HCT116 (cell line): ENCODE measurements around the gene SYMPK. TPM values are rescaled to one million over a fixed set of nuclear protein-coding genes. Genes with fewer than 3 reads are reported as not detected.
A peak's percentile ranks its signal among the peaks of the same experiment; 100 is the strongest.
"Not testable (repeated sequence)": the region's sequence is repeated elsewhere in the genome, so short reads cannot be mapped to it uniquely, and the experiment has no call there.

Experiments
- ATAC-seq: fragments of 200-7000 bp; cut with Tn5 transposase; 2 replicates; pipeline ENCODE4 v1.9.1; 2020; ENCODE audit warnings: mild to moderate bottlenecking, moderate library complexity
- BruUV-seq: library from RNA; stranded (reverse); fragments of 400-500 nt; replicated peaks from 2 replicates; lab custom pipeline; 2021; lab: Mats Ljungman, UMichigan
- CTCF ChIA-PET: fragments of 300-600 bp; sonication (Branson Sonifier 250); formaldehyde crosslinking; loops from one replicate; lab custom pipeline; 2021; ENCODE audit warnings: antibody characterized with exemption; lab: Charles Lee
- POLR2A ChIA-PET: fragments of 300-600, 350-600 bp; sonication (Branson Sonifier 250); formaldehyde crosslinking; loops from one replicate; lab custom pipeline; 2021; ENCODE audit warnings: antibody characterized with exemption; lab: Charles Lee
- RAD21 ChIA-PET, 2 experiments: fragments of 300-600 bp; sonication (Branson Sonifier 250); formaldehyde crosslinking; loops; one replicate each; lab custom pipeline; 2023; ENCODE audit warnings: low total read pairs in 2 of 2; ENCODE audit not compliant: uncharacterized antibody in 2 of 2, unreplicated experiment in 2 of 2, low non-redundant PET in 1 of 2; lab: Charles Lee
- DNase-seq: peaks from one replicate; pipeline ENCODE4 v3.0.0-alpha.2; 2010; ENCODE audit warnings: low read depth, low spot score
- H2AFZ ChIP-seq: fragments of 200-600 bp; shearing (Covaris generic), sonication (generic); 2 replicates; pipeline ENCODE4 v1.6.1; 2017; ENCODE audit warnings: low read depth, mixed run types, mixed read lengths, antibody characterized with exemption, low read length; ENCODE audit not compliant: poor library complexity, severe bottlenecking
- H3K27ac ChIP-seq: 2 replicates; pipeline ENCODE4 v1.5.1; 2012; ENCODE audit warnings: low read depth, low read length
- H3K27me3 ChIP-seq: fragments of 200-600 bp; sonication (generic); 2 replicates; pipeline ENCODE4 v1.6.1; 2016; ENCODE audit warnings: mixed run types, low read length, mixed read lengths; ENCODE audit not compliant: insufficient read depth
- H3K36me3 ChIP-seq, 2 experiments: fragments of 200-500 bp in 1 of 2; fragments of 200-600 bp in 1 of 2; sonication (Bioruptor generic) in 1 of 2; sonication (generic) in 1 of 2; 2 replicates each; pipeline versions ENCODE4 v1.5.1 to v1.6.1; 2014 to 2016; ENCODE audit warnings: low read length in 2 of 2, inconsistent platforms in 1 of 2, mixed read lengths in 1 of 2, mixed run types in 1 of 2; ENCODE audit not compliant: insufficient read depth in 2 of 2, control insufficient read depth in 1 of 2
- H3K4me1 ChIP-seq, 2 experiments: fragments of 200-600 bp in 1 of 2; sonication (generic) in 1 of 2; 2 replicates each; pipeline versions ENCODE4 v1.5.1 to v1.6.1; 2012 to 2017; ENCODE audit warnings: low read length in 2 of 2, inconsistent platforms in 1 of 2, mild to moderate bottlenecking in 1 of 2, mixed read lengths in 1 of 2, mixed run types in 1 of 2, moderate library complexity in 1 of 2; ENCODE audit not compliant: insufficient read depth in 2 of 2, control insufficient read depth in 1 of 2
- H3K4me2 ChIP-seq: fragments of 200-600 bp; sonication (generic); 2 replicates; pipeline ENCODE4 v1.6.1; 2017; ENCODE audit warnings: mixed run types, low read length, mixed read lengths
- H3K4me3 ChIP-seq, 2 experiments: fragments of 200-600 bp in 1 of 2; sonication (generic) in 1 of 2; replicated peaks in 1 of 2; 2 replicates each; pipeline ENCODE4 v1.5.1; 2011 to 2016; ENCODE audit warnings: low read length in 2 of 2, control low read depth in 1 of 2, low read depth in 1 of 2, mild to moderate bottlenecking in 1 of 2, mixed read lengths in 1 of 2, mixed run types in 1 of 2
- H3K79me2 ChIP-seq: fragments of 200-600 bp; sonication (generic); 2 replicates; pipeline ENCODE4 v1.6.1; 2017; ENCODE audit warnings: mild to moderate bottlenecking, mixed run types, low read length, moderate library complexity, mixed read lengths; ENCODE audit not compliant: insufficient read depth
- H3K9ac ChIP-seq: fragments of 200-600 bp; sonication (generic); 2 replicates; pipeline ENCODE4 v1.6.1; 2016; ENCODE audit warnings: low read length, mixed read lengths
- H3K9me2 ChIP-seq: fragments of 200-600 bp; sonication (generic), shearing (Covaris generic); 2 replicates; pipeline ENCODE4 v1.6.1; 2017; ENCODE audit warnings: mixed run types, mild to moderate bottlenecking, moderate library complexity; ENCODE audit not compliant: insufficient read depth
- H3K9me3 ChIP-seq, 2 experiments: fragments of 200-500 bp in 1 of 2; fragments of 200-600 bp in 1 of 2; sonication (Bioruptor generic) in 1 of 2; sonication (generic) in 1 of 2; 2 replicates each; pipeline ENCODE4 v1.6.1; 2014 to 2017; ENCODE audit warnings: low read length in 2 of 2, mixed read lengths in 2 of 2, inconsistent platforms in 1 of 2, low read depth in 1 of 2, mild to moderate bottlenecking in 1 of 2, mixed run types in 1 of 2, moderate library complexity in 1 of 2; ENCODE audit not compliant: control insufficient read depth in 1 of 2, insufficient read depth in 1 of 2
- H4K20me1 ChIP-seq: fragments of 200-600 bp; sonication (generic), shearing (Covaris generic); 2 replicates; pipeline ENCODE4 v1.6.1; 2017; ENCODE audit warnings: mixed run types, mild to moderate bottlenecking, moderate library complexity; ENCODE audit not compliant: insufficient read depth
- ATF3 ChIP-seq: IDR thresholded peaks from 2 replicates; pipeline ENCODE4 v1.6.1; 2012
- CTCF ChIP-seq, 3 experiments: fragments of 200-600 bp in 1 of 3; sonication (generic) in 1 of 3; IDR thresholded peaks in 2 of 3; conservative IDR thresholded peaks in 1 of 3; 2 replicates each; pipeline ENCODE4 v1.5.1; 2012 to 2017; ENCODE audit warnings: low read depth in 2 of 3, low read length in 2 of 3, antibody characterized with exemption in 1 of 3, borderline replicate concordance in 1 of 3, control low read depth in 1 of 3, mild to moderate bottlenecking in 1 of 3, mixed read lengths in 1 of 3, mixed run types in 1 of 3, moderate library complexity in 1 of 3; ENCODE audit not compliant: insufficient read depth in 1 of 3
- EZH2 ChIP-seq: fragments of 200-600 bp; sonication (generic); IDR thresholded peaks from 2 replicates; pipeline ENCODE4 v1.6.1; 2017; ENCODE audit warnings: antibody characterized with exemption, mixed run types
- JUND ChIP-seq: IDR thresholded peaks from 2 replicates; pipeline ENCODE4 v1.6.1; 2012
- REST ChIP-seq: IDR thresholded peaks from 2 replicates; pipeline ENCODE4 v1.6.1; 2012; ENCODE audit warnings: low read depth
- ZFX ChIP-seq: fragments of 450-650 bp; IDR thresholded peaks from 2 replicates; pipeline ENCODE4 v1.6.1; 2017
- intact Hi-C: fragments of 100-400 bp; cut with micrococcal nuclease; formaldehyde crosslinking; loops from 2 replicates; pipeline ENCODE4 v1.10.0; 2022
- total RNA-seq: library from RNA; stranded (reverse); gene quantifications from one replicate; pipeline ENCODE4 v1.2.1, GENCODE V29; 2021; ENCODE audit not compliant: unreplicated experiment

The SYMPK gene
- total RNA-seq, 1 experiment from 2014 or later: 117 TPM

GRCh38 chr19:45800070-45800553, 62.8 kb downstream of the SYMPK start:
- H3K9me3 ChIP-seq: no peaks in the 10 kb centered on the region
- ChIA-PET POLR2A (interaction anchor here (1.7 kb wide), 1 partner anchor 30 kb away, joined by 9 read pairs; the partner anchor contains the start of gene SIX5), CTCF (interaction anchor here (1.5 to 3.9 kb wide), 4 partner anchors 17 to 30 kb away, joined by 5 to 54 read pairs (median 15); partner anchors contain the start of gene SIX5)
- 0 out of 2 replicates have a peak overlapping the region, but pooled peaks have one; percentile 14 for H3K4me2 ChIP-seq
- ATAC-seq: no peak
- peaks cover 0 to 18% of the 10 kb centered on the region in 2 experiments; a peak in 2 of 4 replicates for H3K4me1 ChIP-seq
- no peak overlapping the region for H3K4me3 ChIP-seq
- H3K27ac ChIP-seq: no peak overlapping the region
- H3K9me2 ChIP-seq: no peaks in the 10 kb centered on the region
- H3K9ac ChIP-seq: no peak overlapping the region
- TF ChIP-seq REST (no peak), CTCF (IDR thresholded peaks at IDR 0.05 in 2 of 3, conservative IDR thresholded peaks at IDR 0.05 in 1 of 3; ENCODE audit: borderline replicate concordance in 1 of 3, insufficient read depth in 1 of 3, low read depth in 2 of 3, low read length in 2 of 3) (no peak), ATF3 (no peak), JUND (no peak), ZFX (no peak), EZH2 (no peak)
- TF ChIP-seq, all 23 proteins: peak for 0
- BruUV-seq: no TSS peak
- intact Hi-C loops: no loop called here
- no peaks in the 10 kb centered on the region for H3K27me3 ChIP-seq
- H4K20me1 ChIP-seq: no peaks in the 10 kb centered on the region
- no peak overlapping the region for H2AFZ ChIP-seq
- no peaks in the 10 kb centered on the region for H3K36me3 ChIP-seq
- no peak for DNase-seq
- H3K79me2 ChIP-seq: no peaks in the 10 kb centered on the region
- RAD21 ChIA-PET: interaction anchor here in 1 of 2 experiments (1.9 kb wide), 1 partner anchor 30 kb away, joined by 7 read pairs; the partner anchor contains the start of gene SIX5

- not testable (repeated sequence) for H3K9ac ChIP-seq, H3K9me3 ChIP-seq, H3K36me3 ChIP-seq, H2AFZ ChIP-seq, BruUV-seq, H3K27me3 ChIP-seq, H3K9me2 ChIP-seq, H4K20me1 ChIP-seq, H3K4me3 ChIP-seq, DNase-seq, H3K4me2 ChIP-seq, H3K27ac ChIP-seq, H3K79me2 ChIP-seq
- intact Hi-C loops: loop anchor here (1.0 kb wide), 1 partner anchor 29 kb away; no protein-coding TSS in a partner anchor
- RAD21 ChIA-PET: interaction anchor here (0.9 to 1.9 kb wide), 2 partner anchors 29 to 30 kb away, joined by 7 to 8 read pairs; partner anchors contain the start of gene SIX5 (in 1 of the 2)
- POLR2A ChIA-PET: interaction anchor here (1.7 kb wide), 1 partner anchor 30 kb away, joined by 9 read pairs; the partner anchor contains the start of gene SIX5
- H3K4me1 ChIP-seq: peaks cover 0 to 18% of the 10 kb centered on the region in 2 experiments; a peak in 2 of 4 replicates
- CTCF ChIA-PET: interaction anchor here (0.7 to 3.9 kb wide), 10 partner anchors 14 to 278 kb away, joined by 3 to 54 read pairs (median 6); partner anchors contain the start of genes DMPK, FOXA3 and SIX5
- 0 out of 2 replicates have a peak, but pooled peaks have one; percentile 4 for ATAC-seq
Observed at GRCh38 chr19:45799541-45799940, 63.4 kb downstream of the SYMPK start.
